Panc1 (cell line): Measurements from ENCODE around the gene YY2. TPM values are rescaled to one million over a fixed set of nuclear protein-coding genes. Genes with fewer than 3 reads are reported as not detected.

Experiments used
- ATAC-seq: fragments of 200-7000 bp; cut with Tn5 transposase; 2 replicates; pipeline ENCODE4 v1.9.1; 2020; ENCODE audit warnings: mild to moderate bottlenecking, moderate library complexity
- BruUV-seq: library from RNA; stranded (reverse); fragments of 400-500 nt; replicated peaks from 2 replicates; lab custom pipeline; 2021; lab: Mats Ljungman, UMichigan
- CTCF ChIA-PET: fragments of 300-600 bp; sonication (Branson Sonifier 250); formaldehyde crosslinking; loops from one replicate; lab custom pipeline; 2022; ENCODE audit warnings: antibody characterized with exemption; lab: Charles Lee
- POLR2A ChIA-PET: fragments of 300-600 bp; sonication (Branson Sonifier 250); formaldehyde crosslinking; loops from one replicate; lab custom pipeline; 2022; ENCODE audit warnings: antibody characterized with exemption; lab: Charles Lee
- DNase-seq: peaks from one replicate; pipeline ENCODE4 v3.0.0-alpha.2; 2010; ENCODE audit warnings: low read depth, low spot score
- H3K27ac ChIP-seq: 2 replicates; pipeline ENCODE4 v1.5.1; 2011; ENCODE audit warnings: mild to moderate bottlenecking, low read length, inconsistent platforms
- H3K27me3 ChIP-seq: fragments of 200-500 bp; sonication (Bioruptor generic); 2 replicates; pipeline ENCODE4 v1.6.0; 2014; ENCODE audit warnings: low read length, inconsistent platforms; ENCODE audit not compliant: control insufficient read depth, insufficient read depth
- H3K36me3 ChIP-seq: fragments of 200-500 bp; sonication (Bioruptor generic); 2 replicates; pipeline ENCODE4 v1.5.1; 2014; ENCODE audit warnings: inconsistent platforms, mild to moderate bottlenecking, low read length, moderate library complexity; ENCODE audit not compliant: control insufficient read depth, insufficient read depth
- H3K4me1 ChIP-seq: 2 replicates; pipeline ENCODE4 v1.5.1; 2011; ENCODE audit warnings: inconsistent platforms, mild to moderate bottlenecking, low read length, moderate library complexity; ENCODE audit not compliant: control insufficient read depth, insufficient read depth
- H3K4me3 ChIP-seq, 2 experiments: 2 replicates each; pipeline ENCODE4 v1.5.1; 2011 to 2012; ENCODE audit warnings: low read depth in 2 of 2, low read length in 2 of 2, mild to moderate bottlenecking in 2 of 2, inconsistent platforms in 1 of 2, moderate library complexity in 1 of 2
- H3K9me3 ChIP-seq: fragments of 200-500 bp; sonication (Bioruptor generic); 2 replicates; pipeline ENCODE4 v1.5.1; 2014; ENCODE audit warnings: low read depth, mild to moderate bottlenecking, inconsistent platforms, low read length, moderate library complexity; ENCODE audit not compliant: control insufficient read depth, insufficient read depth
- POLR2AphosphoS5 ChIP-seq: IDR thresholded peaks from 2 replicates; pipeline ENCODE4 v1.6.1; 2012; ENCODE audit warnings: mild to moderate bottlenecking, low read depth, low read length, moderate library complexity
- REST ChIP-seq, 2 experiments: IDR thresholded peaks; 2 replicates each; pipeline ENCODE4 v1.6.1; 2011 to 2012; ENCODE audit warnings: low read depth in 2 of 2, control low read depth in 1 of 2, low read length in 1 of 2, mild to moderate bottlenecking in 1 of 2, moderate library complexity in 1 of 2; ENCODE audit not compliant: insufficient read depth in 1 of 2
- SIN3A ChIP-seq: IDR thresholded peaks from 2 replicates; pipeline ENCODE4 v1.6.1; 2012; ENCODE audit warnings: low read depth, mild to moderate bottlenecking, low read length, moderate library complexity, borderline replicate concordance; ENCODE audit not compliant: insufficient read depth
- TCF7L2 ChIP-seq: IDR thresholded peaks from 2 replicates; pipeline ENCODE4 v1.6.1; 2011; ENCODE audit warnings: mild to moderate bottlenecking, low read depth, low read length, inconsistent platforms
- in situ Hi-C: cut with HindIII; loops from 2 replicates; pipeline ENCODE4 v1.10.0; 2016; ENCODE audit warnings: low sequenced_read_pairs, low pct_unique_long_range_greater_than_20kb
- intact Hi-C: fragments of 100-400 bp; cut with micrococcal nuclease; formaldehyde crosslinking; loops from one replicate; pipeline ENCODE4 v1.10.0; 2022; ENCODE audit not compliant: unreplicated experiment
- total RNA-seq: library from RNA; stranded (reverse); gene quantifications from one replicate; pipeline ENCODE4 v1.2.1, GENCODE V29; 2021; ENCODE audit not compliant: unreplicated experiment
- TF ChIP-seq, protein P1 (sequence below): fragments of 450-650 bp; IDR thresholded peaks from 2 replicates; pipeline ENCODE4 v1.5.1; 2017; ENCODE audit warnings: mild to moderate bottlenecking

The YY2 gene
- total RNA-seq, 1 experiment from 2014 or later: 2.0 TPM

GRCh38 chrX:21856504-21856903, 717 bp downstream of the YY2 start:
- BruUV-seq: no TSS peak

GRCh38 chrX:21863241-21863640, 7.5 kb downstream of the YY2 start:
- no TSS peak for BruUV-seq
- CTCF ChIA-PET: no interaction called here
- H3K4me1 ChIP-seq: no peaks in the 10 kb centered on the region
- H3K27me3 ChIP-seq: no peaks in the 10 kb centered on the region
- POLR2A ChIA-PET: no interaction called here
- in situ Hi-C loops: no loop called here
- no peak for DNase-seq
- intact Hi-C loops: no loop called here
- no peak for TF ChIP-seq TCF7L2
- TF ChIP-seq, protein P1, sequence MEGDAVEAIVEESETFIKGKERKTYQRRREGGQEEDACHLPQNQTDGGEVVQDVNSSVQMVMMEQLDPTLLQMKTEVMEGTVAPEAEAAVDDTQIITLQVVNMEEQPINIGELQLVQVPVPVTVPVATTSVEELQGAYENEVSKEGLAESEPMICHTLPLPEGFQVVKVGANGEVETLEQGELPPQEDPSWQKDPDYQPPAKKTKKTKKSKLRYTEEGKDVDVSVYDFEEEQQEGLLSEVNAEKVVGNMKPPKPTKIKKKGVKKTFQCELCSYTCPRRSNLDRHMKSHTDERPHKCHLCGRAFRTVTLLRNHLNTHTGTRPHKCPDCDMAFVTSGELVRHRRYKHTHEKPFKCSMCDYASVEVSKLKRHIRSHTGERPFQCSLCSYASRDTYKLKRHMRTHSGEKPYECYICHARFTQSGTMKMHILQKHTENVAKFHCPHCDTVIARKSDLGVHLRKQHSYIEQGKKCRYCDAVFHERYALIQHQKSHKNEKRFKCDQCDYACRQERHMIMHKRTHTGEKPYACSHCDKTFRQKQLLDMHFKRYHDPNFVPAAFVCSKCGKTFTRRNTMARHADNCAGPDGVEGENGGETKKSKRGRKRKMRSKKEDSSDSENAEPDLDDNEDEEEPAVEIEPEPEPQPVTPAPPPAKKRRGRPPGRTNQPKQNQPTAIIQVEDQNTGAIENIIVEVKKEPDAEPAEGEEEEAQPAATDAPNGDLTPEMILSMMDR: no peak
- no peak for TF ChIP-seq POLR2AphosphoS5
- no peak for TF ChIP-seq SIN3A
- TF ChIP-seq REST (IDR thresholded peaks at IDR 0.05; ENCODE audit: insufficient read depth in 1 of 2, low read depth in 2 of 2, low read length in 1 of 2): no peak
- H3K4me3 ChIP-seq: no peak overlapping the region
- no peaks in the 10 kb centered on the region for H3K9me3 ChIP-seq
- H3K36me3 ChIP-seq: no peaks in the 10 kb centered on the region
- no peak for ATAC-seq
- no peak overlapping the region for H3K27ac ChIP-seq

More at GRCh38 chrX:21856504-21856903, 717 bp downstream of the YY2 start:
- no peak for TF ChIP-seq TCF7L2
- no peak for TF ChIP-seq POLR2AphosphoS5
- TF ChIP-seq SIN3A: no peak
- TF ChIP-seq REST (IDR thresholded peaks at IDR 0.05; ENCODE audit: insufficient read depth in 1 of 2, low read depth in 2 of 2, low read length in 1 of 2): no peak
- TF ChIP-seq, protein P1: no peak
- H3K36me3 ChIP-seq: no peaks in the 10 kb centered on the region; the same call in 1 of the 2 replicates
- no peak overlapping the region for H3K27ac ChIP-seq
- ATAC-seq (no peak), DNase-seq (no peak)
- in situ Hi-C loops (no loop called here), intact Hi-C loops (no loop called here)
- no peak overlapping the region for H3K4me3 ChIP-seq
- CTCF ChIA-PET: no interaction called here
- H3K9me3 ChIP-seq: no peaks in the 10 kb centered on the region
- H3K4me1 ChIP-seq: no peaks in the 10 kb centered on the region
- POLR2A ChIA-PET: no interaction called here
- H3K27me3 ChIP-seq: no peaks in the 10 kb centered on the region
